Measurements from ENCODE around the gene CHADL.
"Not testable (repeated sequence)": the region's sequence is repeated elsewhere in the genome, so short reads cannot be mapped to it uniquely, and the experiment has no call there.

The CHADL gene

GRCh38 chr22:41240377-41241132 is at the start of gene CHADL:
Gene CHADL (minus strand): TSS chr22:41240931. CDS start chr22:41240881, 50 bp downstream.
- no peak for DNase-seq (ENCODE audit: low read depth in 3 of 3)

GRCh38 chr22:41289671-41290070 is 48.9 kb upstream of the CHADL start:
- DNase-seq (ENCODE audit: low read depth in 3 of 3) = no peak

- no peak for DNase-seq (ENCODE audit: low read depth in 3 of 3)
Observed at GRCh38 chr22:41288245-41288946, 47.7 kb upstream of the CHADL start.

GRCh38 chr22:41286639-41287091 is 45.9 kb upstream of the CHADL start:
- DNase-seq (ENCODE audit: low read depth in 3 of 3) = peak in 2 of 3 donors; percentile 18 to 38

- peak; percentile 94 to 99 (median 95) for DNase-seq (ENCODE audit: low read depth in 3 of 3)
Observed at GRCh38 chr22:41285820-41286638, 45.3 kb upstream of the CHADL start, which contains the start of gene RANGAP1. Gene RANGAP1 (minus strand): TSS chr22:41286187. CDS start chr22:41281044, 5,143 bp downstream.

- DNase-seq (ENCODE audit: low read depth in 3 of 3) = peak; percentile 79 to 90 (median 81)
Observed at GRCh38 chr22:41285441-41285819, 44.7 kb upstream of the CHADL start.

GRCh38 chr22:41284465-41284864 is 43.7 kb upstream of the CHADL start:
- no peak for DNase-seq (ENCODE audit: low read depth in 3 of 3)

- DNase-seq (ENCODE audit: low read depth in 3 of 3) = no peak
Observed at GRCh38 chr22:41280854-41281253, 40.1 kb upstream of the CHADL start.

- no peak for DNase-seq (ENCODE audit: low read depth in 3 of 3)
Observed at GRCh38 chr22:41280065-41280464, 39.3 kb upstream of the CHADL start.

- no peak for DNase-seq (ENCODE audit: low read depth in 3 of 3)
Observed at GRCh38 chr22:41274856-41275255, 34.1 kb upstream of the CHADL start.

GRCh38 chr22:41273128-41273527 is 32.4 kb upstream of the CHADL start:
- DNase-seq (ENCODE audit: low read depth in 3 of 3) = no peak

- no peak for DNase-seq (ENCODE audit: low read depth in 3 of 3)
Observed at GRCh38 chr22:41271787-41272186, 31.1 kb upstream of the CHADL start.

- DNase-seq (ENCODE audit: low read depth in 3 of 3) = no peak
Observed at GRCh38 chr22:41267958-41268357, 27.2 kb upstream of the CHADL start.

- DNase-seq (ENCODE audit: low read depth in 3 of 3) = no peak
Observed at GRCh38 chr22:41264408-41264941, 23.7 kb upstream of the CHADL start.

GRCh38 chr22:41263704-41264103 is 23.0 kb upstream of the CHADL start:
- DNase-seq (ENCODE audit: low read depth in 3 of 3) = no peak

- no peak for DNase-seq (ENCODE audit: low read depth in 3 of 3)
Observed at GRCh38 chr22:41262250-41262765, 21.6 kb upstream of the CHADL start.

- no peak for DNase-seq (ENCODE audit: low read depth in 3 of 3)
Observed at GRCh38 chr22:41261541-41262249, 21.0 kb upstream of the CHADL start.

- no peak for DNase-seq (ENCODE audit: low read depth in 3 of 3)
Observed at GRCh38 chr22:41260871-41261270, 20.1 kb upstream of the CHADL start.

GRCh38 chr22:41259756-41260155 is 19.0 kb upstream of the CHADL start:
- DNase-seq (ENCODE audit: low read depth in 3 of 3) = not testable (repeated sequence)

- no peak for DNase-seq (ENCODE audit: low read depth in 3 of 3)
Observed at GRCh38 chr22:41257696-41258095, 17.0 kb upstream of the CHADL start.

Measured in stimulated activated CD4-positive, alpha-beta T cell treated with anti-CD3 and anti-CD28 coated beads, TNF-alpha, amount 100 ng/mL, for 48 hours (primary cell).